OCI-LY7 (cell line): Measurements from ENCODE around the gene TFB1M.

ENCODE experiments used
- EZH2phosphoT487 ChIP-seq: fragments of 200-600 bp; sonication (generic); IDR thresholded peaks from 2 replicates; pipeline ENCODE4 v1.6.1; 2018; ENCODE audit warnings: low read depth, borderline replicate concordance, mild to moderate bottlenecking, mixed run types, antibody characterized with exemption, low read length, moderate library complexity, mixed read lengths
- TF ChIP-seq, protein P1 (sequence below): fragments of 200-600 bp; sonication (generic); conservative IDR thresholded peaks from 2 replicates; pipeline ENCODE4 v1.5.1; 2014; ENCODE audit warnings: mild to moderate bottlenecking, antibody characterized with exemption, low read length, moderate library complexity, mixed read lengths

DNA sequence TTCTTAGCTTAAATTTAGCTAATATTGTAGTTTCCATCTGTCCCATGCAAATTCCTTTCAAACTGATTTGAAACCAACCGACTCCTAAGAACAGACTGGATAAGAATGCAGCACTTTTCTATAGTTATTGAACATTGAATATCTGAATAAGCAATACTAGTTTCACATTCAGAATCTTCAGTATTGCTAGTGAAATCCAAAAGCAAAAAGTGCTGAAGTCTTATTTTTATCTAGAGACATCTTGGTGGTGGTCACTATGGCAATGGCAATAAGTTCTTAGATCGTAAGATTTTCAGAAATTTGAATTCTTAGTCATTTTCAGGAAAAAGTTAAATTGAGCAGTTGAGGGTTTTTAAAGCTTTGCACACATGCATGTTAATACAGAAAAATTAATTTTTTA lies 2.7 kb downstream of the TFB1M start:
- TF ChIP-seq, protein P1, sequence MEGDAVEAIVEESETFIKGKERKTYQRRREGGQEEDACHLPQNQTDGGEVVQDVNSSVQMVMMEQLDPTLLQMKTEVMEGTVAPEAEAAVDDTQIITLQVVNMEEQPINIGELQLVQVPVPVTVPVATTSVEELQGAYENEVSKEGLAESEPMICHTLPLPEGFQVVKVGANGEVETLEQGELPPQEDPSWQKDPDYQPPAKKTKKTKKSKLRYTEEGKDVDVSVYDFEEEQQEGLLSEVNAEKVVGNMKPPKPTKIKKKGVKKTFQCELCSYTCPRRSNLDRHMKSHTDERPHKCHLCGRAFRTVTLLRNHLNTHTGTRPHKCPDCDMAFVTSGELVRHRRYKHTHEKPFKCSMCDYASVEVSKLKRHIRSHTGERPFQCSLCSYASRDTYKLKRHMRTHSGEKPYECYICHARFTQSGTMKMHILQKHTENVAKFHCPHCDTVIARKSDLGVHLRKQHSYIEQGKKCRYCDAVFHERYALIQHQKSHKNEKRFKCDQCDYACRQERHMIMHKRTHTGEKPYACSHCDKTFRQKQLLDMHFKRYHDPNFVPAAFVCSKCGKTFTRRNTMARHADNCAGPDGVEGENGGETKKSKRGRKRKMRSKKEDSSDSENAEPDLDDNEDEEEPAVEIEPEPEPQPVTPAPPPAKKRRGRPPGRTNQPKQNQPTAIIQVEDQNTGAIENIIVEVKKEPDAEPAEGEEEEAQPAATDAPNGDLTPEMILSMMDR, result no peak
- no peak for TF ChIP-seq EZH2phosphoT487
